Measurements from ENCODE around the gene SCUBE3. TPM values are rescaled to one million over a fixed set of nuclear protein-coding genes. Genes with fewer than 3 reads are reported as not detected.

Gene SCUBE3
- total and polyA plus RNA-seq, 2 of the 8 experiments (the other 6 are each of a cell fraction or from before 2014, with no cell fraction given) = 0.80 to 1.0 TPM

- TF ChIP-seq CHD7 (IDR thresholded peaks at IDR 0.05; ENCODE audit: insufficient replicate concordance, low read length) (no peak), ZNF274 (IDR thresholded peaks at IDR 0.05; ENCODE audit: borderline replicate concordance, extremely low read depth, low read length) (no peak), KDM1A (IDR thresholded peaks at IDR 0.05; ENCODE audit: borderline replicate concordance, low read length) (no peak), RXRA (IDR thresholded peaks at IDR 0.05; ENCODE audit: insufficient read depth, low read depth, low read length) (no peak), TAF1 (IDR thresholded peaks at IDR 0.05; ENCODE audit: low read depth, low read length) (no peak), BCL11A (IDR thresholded peaks at IDR 0.05; ENCODE audit: low read depth in 2 of 2, low read length in 2 of 2) (no peak), SRF (IDR thresholded peaks at IDR 0.05; ENCODE audit: low read depth, low read length) (no peak), MAX (IDR thresholded peaks at IDR 0.05) (no peak)
Observed at GRCh38 chr6:35296931-35297600, 83.3 kb downstream of the SCUBE3 start (continued).

Measured in H1 (cell line).